ENCODE data around the gene TRAF1. TPM values are rescaled to one million over a fixed set of nuclear protein-coding genes. Genes with fewer than 3 reads are reported as not detected.

Gene TRAF1
- polyA plus RNA-seq, 1 donor = 4.7 TPM

GRCh38 chr9:120924698-120925534 lies 1.7 kb downstream of the TRAF1 start:
- DNase-seq = no peak

- no peak for DNase-seq
Observed at GRCh38 chr9:120923620-120924328, 2.8 kb downstream of the TRAF1 start.

- DNase-seq = no peak
Observed at GRCh38 chr9:120922404-120923195, 4.0 kb downstream of the TRAF1 start.

- DNase-seq = no peak
Observed at GRCh38 chr9:120921661-120922181, 4.9 kb downstream of the TRAF1 start.

GRCh38 chr9:120920806-120921178 lies 5.8 kb downstream of the TRAF1 start:
- DNase-seq = no peak

GRCh38 chr9:120919843-120920805 lies 6.5 kb downstream of the TRAF1 start:
- DNase-seq = no peak

GRCh38 chr9:120918931-120919842 lies 7.4 kb downstream of the TRAF1 start:
- DNase-seq = no peak

GRCh38 chr9:120917929-120918762 lies 8.4 kb downstream of the TRAF1 start:
- no peak for DNase-seq

- DNase-seq = no peak
Observed at GRCh38 chr9:120916991-120917880, 9.4 kb downstream of the TRAF1 start.

GRCh38 chr9:120916588-120916987 lies 10.0 kb downstream of the TRAF1 start:
- DNase-seq = no peak

GRCh38 chr9:120915854-120916470 lies 10.6 kb downstream of the TRAF1 start:
- DNase-seq = no peak

- DNase-seq = no peak
Observed at GRCh38 chr9:120914953-120915352, 11.6 kb downstream of the TRAF1 start.

- no peak for DNase-seq
Observed at GRCh38 chr9:120914396-120914795, 12.2 kb downstream of the TRAF1 start.

- DNase-seq = no peak
Observed at GRCh38 chr9:120913647-120914264, 12.8 kb downstream of the TRAF1 start.

- no peak for DNase-seq
Observed at GRCh38 chr9:120912958-120913646, 13.5 kb downstream of the TRAF1 start.

- no peak for DNase-seq
Observed at GRCh38 chr9:120911295-120911837, 15.2 kb downstream of the TRAF1 start.

GRCh38 chr9:120910643-120911042 lies 16.0 kb downstream of the TRAF1 start:
- no peak for DNase-seq

All from hindlimb muscle (tissue), 1 donor.